CD4-positive, alpha-beta T cell treated with Interleukin-15 for 1 hour (primary cell): ENCODE data around the gene TMEM151B.
"Not testable (repeated sequence)": the region's sequence is repeated elsewhere in the genome, so short reads cannot be mapped to it uniquely, and the experiment has no call there.

Source experiments
- DNase-seq: peaks from one replicate; pipeline ENCODE4 v3.0.0-alpha.2; 2020

TMEM151B gene

GRCh38 chr6:44339763-44340625 lies 69.7 kb downstream of the TMEM151B start:
- DNase-seq, result no peak

- DNase-seq, result no peak
Observed at GRCh38 chr6:44341095-44341890, 71.0 kb downstream of the TMEM151B start.

GRCh38 chr6:44342052-44342451 lies 71.8 kb downstream of the TMEM151B start:
- DNase-seq, result no peak

- no peak for DNase-seq
Observed at GRCh38 chr6:44342489-44342888, 72.2 kb downstream of the TMEM151B start, which contains the start of gene SPATS1. SPATS1 (plus strand) TSS chr6:44342650; CDS start chr6:44343096, 446 bp downstream.

- not testable (repeated sequence) for DNase-seq
Observed at GRCh38 chr6:44346818-44347217, 76.6 kb downstream of the TMEM151B start.

GRCh38 chr6:44349904-44350649 lies 79.8 kb downstream of the TMEM151B start:
- DNase-seq, result no peak

- not testable (repeated sequence) for DNase-seq
Observed at GRCh38 chr6:44350650-44350994, 80.4 kb downstream of the TMEM151B start.

- no peak for DNase-seq
Observed at GRCh38 chr6:44352259-44352658, 82.0 kb downstream of the TMEM151B start.

GRCh38 chr6:44353336-44353735 lies 83.1 kb downstream of the TMEM151B start:
- no peak for DNase-seq

- no peak for DNase-seq
Observed at GRCh38 chr6:44355640-44356039, 85.4 kb downstream of the TMEM151B start.

- no peak for DNase-seq
Observed at GRCh38 chr6:44356487-44356886, 86.2 kb downstream of the TMEM151B start.
